AG09309 (cell line): ENCODE results near the gene KIF24.
"Not testable (repeated sequence)": the region's sequence is repeated elsewhere in the genome, so short reads cannot be mapped to it uniquely, and the experiment has no call there.

Experiments
- DNase-seq: peaks from one replicate; pipeline ENCODE4 v3.0.0-alpha.2; 2010; ENCODE audit warnings: low read depth
- H3K4me3 ChIP-seq: 2 replicates; pipeline ENCODE4 v1.5.1; 2011; ENCODE audit warnings: mild to moderate bottlenecking, low read depth, low read length, moderate library complexity; ENCODE audit not compliant: control insufficient read depth
- TF ChIP-seq, protein P1 (sequence below): IDR thresholded peaks from 2 replicates; pipeline ENCODE4 v1.5.1; 2011; ENCODE audit warnings: mild to moderate bottlenecking, low read depth, low read length, inconsistent platforms; ENCODE audit not compliant: insufficient read depth, control insufficient read depth; ENCODE audit errors: missing control alignments

The KIF24 gene

DNA sequence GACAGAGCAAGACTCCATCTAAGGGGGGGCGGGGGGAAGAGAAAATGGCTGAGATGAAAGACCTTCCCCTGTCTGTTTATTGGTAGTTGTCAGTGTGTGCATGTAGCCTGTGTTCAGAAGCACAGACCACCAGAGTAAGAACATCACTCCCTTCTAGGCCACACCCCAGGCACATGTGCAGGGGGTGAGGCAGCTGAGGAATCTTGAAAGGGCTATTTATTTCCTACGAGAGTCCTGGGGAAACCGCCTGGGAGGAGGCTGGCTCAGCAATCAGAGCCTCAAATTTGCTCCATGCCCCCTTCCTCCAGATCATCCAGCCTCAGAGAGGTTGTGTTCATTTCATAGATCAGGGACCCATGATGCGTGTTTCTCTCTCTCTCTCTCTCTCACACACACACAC lies 40.6 kb upstream of the KIF24 start:
- no peak for DNase-seq
- no peak overlapping the region for H3K4me3 ChIP-seq
- TF ChIP-seq, protein P1, sequence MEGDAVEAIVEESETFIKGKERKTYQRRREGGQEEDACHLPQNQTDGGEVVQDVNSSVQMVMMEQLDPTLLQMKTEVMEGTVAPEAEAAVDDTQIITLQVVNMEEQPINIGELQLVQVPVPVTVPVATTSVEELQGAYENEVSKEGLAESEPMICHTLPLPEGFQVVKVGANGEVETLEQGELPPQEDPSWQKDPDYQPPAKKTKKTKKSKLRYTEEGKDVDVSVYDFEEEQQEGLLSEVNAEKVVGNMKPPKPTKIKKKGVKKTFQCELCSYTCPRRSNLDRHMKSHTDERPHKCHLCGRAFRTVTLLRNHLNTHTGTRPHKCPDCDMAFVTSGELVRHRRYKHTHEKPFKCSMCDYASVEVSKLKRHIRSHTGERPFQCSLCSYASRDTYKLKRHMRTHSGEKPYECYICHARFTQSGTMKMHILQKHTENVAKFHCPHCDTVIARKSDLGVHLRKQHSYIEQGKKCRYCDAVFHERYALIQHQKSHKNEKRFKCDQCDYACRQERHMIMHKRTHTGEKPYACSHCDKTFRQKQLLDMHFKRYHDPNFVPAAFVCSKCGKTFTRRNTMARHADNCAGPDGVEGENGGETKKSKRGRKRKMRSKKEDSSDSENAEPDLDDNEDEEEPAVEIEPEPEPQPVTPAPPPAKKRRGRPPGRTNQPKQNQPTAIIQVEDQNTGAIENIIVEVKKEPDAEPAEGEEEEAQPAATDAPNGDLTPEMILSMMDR = no peak

DNA sequence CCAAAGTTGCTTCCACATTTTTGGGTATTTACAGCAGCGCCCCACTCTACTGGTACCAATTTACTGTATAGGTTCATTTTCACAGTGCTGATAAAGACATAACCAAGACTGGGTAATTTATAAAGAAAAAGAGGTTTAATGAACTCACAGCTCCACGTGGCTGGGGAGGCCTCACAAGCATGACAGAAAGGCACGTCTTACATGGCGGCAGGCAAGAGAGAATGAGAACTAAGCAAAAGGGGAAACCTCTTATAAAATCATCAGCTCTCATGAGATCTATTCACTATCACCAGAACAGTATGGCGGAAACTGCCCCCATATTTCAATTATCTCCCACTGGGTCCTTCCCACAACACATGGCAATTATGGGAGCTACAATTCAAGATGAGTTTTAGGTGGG lies 39.7 kb upstream of the KIF24 start:
- not testable (repeated sequence) for H3K4me3 ChIP-seq, DNase-seq

DNA sequence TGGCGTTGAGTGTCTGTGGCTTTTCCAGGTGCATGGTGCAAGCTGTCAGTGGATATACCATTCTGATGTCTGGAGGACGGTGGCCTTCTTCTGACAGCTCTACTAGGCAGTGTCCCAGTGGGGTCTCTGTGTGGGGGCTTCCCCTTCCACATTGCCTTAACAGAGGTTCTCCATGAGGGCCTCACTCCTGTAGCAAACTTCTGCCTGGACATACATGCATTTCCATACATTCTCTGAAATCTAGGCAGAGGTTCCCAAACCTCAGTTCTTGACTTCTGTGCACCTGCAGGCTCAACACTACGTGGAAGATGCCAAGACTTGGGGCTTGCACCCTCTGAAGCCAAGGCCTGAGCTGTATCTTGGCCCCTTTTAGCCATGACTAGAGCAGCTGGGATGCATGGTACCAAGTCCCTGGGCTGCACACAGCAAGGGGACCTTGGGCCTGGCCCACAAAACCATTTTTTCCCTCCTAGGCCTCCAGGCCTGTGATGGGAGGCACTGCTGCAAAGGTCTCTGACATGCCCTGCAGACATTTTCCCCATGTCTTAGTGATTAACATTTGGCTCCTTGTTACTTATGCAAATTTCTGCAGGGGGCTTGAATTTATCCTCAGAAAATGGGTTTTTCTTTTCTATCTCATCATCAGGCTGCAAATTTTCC lies 38.8 kb upstream of the KIF24 start:
- H3K4me3 ChIP-seq, DNase-seq: not testable (repeated sequence)

DNA sequence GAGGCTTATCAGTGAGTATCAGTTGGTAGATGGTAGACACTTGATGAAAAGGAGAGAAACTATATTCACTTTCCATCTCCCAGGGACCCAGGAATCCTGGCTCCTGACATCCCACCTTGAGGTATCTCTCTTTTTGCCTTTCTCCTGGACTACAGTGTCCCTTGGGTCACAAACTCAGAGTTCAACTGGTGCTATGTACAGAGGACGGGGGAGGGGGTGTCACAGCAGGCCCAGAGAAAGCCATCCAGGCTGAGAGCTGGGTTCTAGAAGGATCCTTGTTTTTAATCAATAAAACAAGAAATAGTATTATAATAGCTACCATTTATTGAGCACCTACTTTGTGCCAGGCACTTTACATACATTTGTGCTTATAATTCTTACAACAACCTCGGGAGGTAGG lies 37.3 kb upstream of the KIF24 start:
- TF ChIP-seq, protein P1 = no peak
- no peak overlapping the region for H3K4me3 ChIP-seq
- DNase-seq = no peak

DNA sequence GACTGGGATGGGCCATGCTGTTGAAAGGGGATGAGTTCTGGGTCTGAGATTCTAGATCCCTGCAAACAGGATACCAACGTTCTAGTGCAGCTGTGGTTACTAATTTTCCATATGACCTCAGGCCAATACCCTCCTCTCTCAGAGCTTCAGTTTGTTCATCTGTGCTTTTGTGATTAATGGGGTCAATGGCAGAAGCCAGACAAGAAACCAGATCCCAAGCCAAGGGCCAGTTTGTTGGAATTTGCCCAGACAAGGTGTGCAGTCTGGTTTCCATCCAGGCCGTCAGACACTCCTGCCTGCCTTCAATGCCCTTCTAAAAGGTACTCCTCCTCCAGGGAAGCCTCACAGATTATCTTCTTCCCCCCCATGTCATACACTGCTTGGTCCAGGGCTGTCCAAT lies 36.2 kb upstream of the KIF24 start:
- DNase-seq = no peak
- TF ChIP-seq, protein P1 = no peak

DNA sequence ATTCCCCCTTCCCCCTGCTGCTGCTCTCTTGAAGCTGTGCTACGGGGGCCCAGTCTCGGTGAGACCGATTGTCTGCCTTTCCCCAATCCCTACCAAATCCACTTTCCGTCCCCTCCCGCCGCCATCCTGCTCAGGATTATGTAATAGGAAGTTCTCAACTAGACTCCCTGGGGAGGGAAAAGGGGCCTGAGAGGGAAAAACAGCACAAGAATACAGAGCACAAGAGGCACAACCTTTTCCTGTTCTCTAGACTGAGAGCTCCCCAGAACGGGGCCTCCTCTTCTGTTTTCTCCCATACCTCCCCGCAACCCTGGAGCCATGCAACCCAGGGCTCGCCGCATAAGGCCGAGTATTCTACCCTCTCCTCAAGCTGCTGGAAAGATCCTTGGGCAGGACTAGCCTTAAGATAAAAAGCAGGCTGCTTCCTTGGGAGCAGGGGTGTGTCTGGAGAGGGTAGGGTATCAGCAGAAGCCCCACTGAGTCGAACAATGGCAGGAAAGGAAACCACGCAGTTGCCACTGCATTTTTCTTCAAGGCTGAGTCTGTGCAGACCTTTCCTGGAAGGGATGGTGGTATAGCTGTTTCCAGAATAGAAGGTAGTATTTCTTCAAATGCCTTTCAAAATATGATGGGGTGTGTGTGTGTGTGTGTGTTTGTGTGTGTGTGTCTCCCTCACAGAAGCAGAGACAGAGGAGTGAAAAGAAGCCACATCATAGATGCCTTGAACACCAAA lies 34.7 kb upstream of the KIF24 start:
- no peak for DNase-seq
- TF ChIP-seq, protein P1 = no peak
- no peak overlapping the region for H3K4me3 ChIP-seq

More for the DNA sequence above, 36.2 kb upstream of the KIF24 start:
- H3K4me3 ChIP-seq = no peak overlapping the region

DNA sequence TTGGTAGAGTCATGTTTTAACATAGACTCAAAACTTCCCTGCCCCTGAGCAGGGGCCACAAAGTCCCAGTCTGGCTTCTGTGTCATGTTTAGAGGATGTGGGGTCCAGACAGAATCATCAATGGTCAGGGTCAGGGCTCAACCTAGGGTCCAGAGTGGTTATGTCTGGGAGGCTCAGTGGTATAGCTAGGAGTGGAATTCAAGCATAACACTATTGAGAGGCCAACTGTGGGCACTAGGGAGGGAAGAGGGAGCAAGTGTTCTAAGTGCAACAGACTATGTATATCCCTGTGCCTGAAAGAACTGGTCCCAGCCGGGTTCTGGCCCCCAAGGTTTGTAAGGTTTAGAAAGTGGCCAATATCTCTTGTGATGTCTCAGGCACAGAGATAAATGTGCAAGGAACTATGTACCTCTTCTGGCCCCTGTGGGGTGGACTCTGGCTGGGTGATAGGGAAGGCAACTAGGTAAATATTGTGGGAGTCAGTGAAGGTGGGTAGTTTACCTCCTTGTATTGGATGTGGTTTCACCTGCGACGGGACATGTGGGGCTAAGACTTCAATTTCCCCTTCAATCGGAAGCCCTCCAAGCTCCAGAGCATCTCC lies 33.6 kb upstream of the KIF24 start:
- TF ChIP-seq, protein P1 = no peak
- H3K4me3 ChIP-seq = no peak overlapping the region
- DNase-seq = no peak

DNA sequence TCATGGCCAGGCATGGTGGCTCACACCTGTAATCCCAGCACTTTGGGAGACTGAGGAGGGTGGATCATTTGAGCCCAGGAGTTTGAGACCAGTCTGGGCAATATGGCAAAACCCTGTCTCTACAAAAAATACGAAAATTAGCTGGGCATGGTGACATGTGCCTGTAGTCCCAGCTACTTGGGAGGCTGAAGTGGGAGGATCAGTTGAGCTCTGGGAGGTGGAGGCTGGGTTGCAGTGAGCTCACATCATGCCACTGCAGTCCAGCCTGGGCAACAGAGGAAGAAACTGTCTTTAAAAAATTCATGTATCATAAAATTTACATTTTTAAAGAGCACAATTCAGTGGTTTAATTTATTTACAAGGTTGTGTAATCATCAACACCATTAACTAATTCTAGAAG lies 23.9 kb upstream of the KIF24 start:
- DNase-seq, H3K4me3 ChIP-seq: not testable (repeated sequence)

DNA sequence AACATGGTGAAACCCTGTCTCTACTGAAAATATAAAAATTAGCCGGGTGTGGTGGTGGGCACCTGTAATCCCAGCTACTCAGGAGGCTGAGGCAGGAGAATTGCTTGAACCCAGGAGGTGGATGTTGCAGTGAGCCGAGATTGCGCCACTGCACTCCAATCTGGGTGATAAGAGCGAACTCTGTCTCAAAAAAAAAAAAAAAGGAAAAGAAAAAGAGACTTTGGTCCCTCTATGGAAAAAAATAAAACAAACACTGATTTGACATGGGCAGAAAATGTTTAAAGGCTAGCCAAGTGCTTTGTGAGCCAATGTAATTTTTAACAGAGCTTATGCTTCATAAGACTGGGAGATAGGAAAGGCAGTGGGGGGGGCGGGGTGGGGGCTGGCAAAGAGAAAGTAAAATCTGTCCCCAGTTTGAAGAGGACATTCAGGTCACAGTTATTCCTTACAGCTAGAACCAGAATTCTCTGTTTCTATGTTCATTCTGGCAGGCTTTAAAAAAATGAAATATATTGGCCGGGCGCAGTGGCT lies 23.1 kb upstream of the KIF24 start:
- DNase-seq, H3K4me3 ChIP-seq: not testable (repeated sequence)
